Nephron progenitor cell (in vitro differentiated cells): ENCODE measurements around the gene PMP22.
"Not testable (repeated sequence)": the region's sequence is repeated elsewhere in the genome, so short reads cannot be mapped to it uniquely, and the experiment has no call there.

Source experiments
- DNase-seq: peaks from one replicate; pipeline ENCODE4 v3.0.0; 2021
- H3K27ac Mint-ChIP-seq: 2 replicates; pipeline ENCODE4 v1.8.0; 2021; ENCODE audit warnings: mild to moderate bottlenecking, moderate library complexity, mixed read lengths
- H3K27me3 Mint-ChIP-seq: 2 replicates; pipeline ENCODE4 v1.8.0; 2021; ENCODE audit warnings: mild to moderate bottlenecking, low read depth, mixed read lengths; ENCODE audit not compliant: poor library complexity
- H3K36me3 Mint-ChIP-seq: 2 replicates; pipeline ENCODE4 v1.8.0; 2021; ENCODE audit warnings: low read depth, mixed read lengths
- H3K4me1 Mint-ChIP-seq: 2 replicates; pipeline ENCODE4 v1.8.0; 2021; ENCODE audit warnings: mixed read lengths
- H3K4me3 Mint-ChIP-seq: 2 replicates; pipeline ENCODE4 v1.8.0; 2021; ENCODE audit warnings: mild to moderate bottlenecking, moderate library complexity, mixed read lengths
- H3K9me3 Mint-ChIP-seq: 2 replicates; pipeline ENCODE4 v1.8.0; 2021; ENCODE audit warnings: mild to moderate bottlenecking, moderate library complexity, mixed read lengths
- CTCF ChIP-seq: fragments of 200-600 bp; sonication (generic); IDR thresholded peaks from 2 replicates; pipeline ENCODE4 v1.5.0; 2021; ENCODE audit warnings: antibody characterized with exemption

PMP22 gene

GRCh38 chr17:15213381-15214087, 51.6 kb downstream of the PMP22 start:
- DNase-seq: peak; percentile 15
- Mint-ChIP-seq H3K27ac (no peak overlapping the region), H3K9me3 (no peaks in the 10 kb centered on the region), H3K4me3 (no peak overlapping the region), H3K4me1 (no peaks in the 10 kb centered on the region), H3K27me3 (peaks cover 4% of the 10 kb centered on the region), H3K36me3 (no peaks in the 10 kb centered on the region)
- peak; percentile 59 for TF ChIP-seq CTCF

- no peaks in the 10 kb centered on the region for H3K4me1 Mint-ChIP-seq
- no peak overlapping the region for H3K4me3 Mint-ChIP-seq
These were observed 54.9 kb downstream of the PMP22 start for GRCh38 chr17:15210247-15210646.

GRCh38 chr17:15203062-15203461, 62.1 kb downstream of the PMP22 start:
- peaks cover 54% of the 10 kb centered on the region for H3K9me3 Mint-ChIP-seq
- not testable (repeated sequence) for H3K4me1 Mint-ChIP-seq, H3K36me3 Mint-ChIP-seq, H3K27ac Mint-ChIP-seq, H3K4me3 Mint-ChIP-seq, DNase-seq, H3K27me3 Mint-ChIP-seq

More at GRCh38 chr17:15210247-15210646, 54.9 kb downstream of the PMP22 start:
- no peak overlapping the region for H3K27ac Mint-ChIP-seq
- H3K9me3 Mint-ChIP-seq: peaks cover 23% of the 10 kb centered on the region
- TF ChIP-seq CTCF: no peak
- H3K36me3 Mint-ChIP-seq: no peaks in the 10 kb centered on the region
- no peaks in the 10 kb centered on the region for H3K27me3 Mint-ChIP-seq
- no peak for DNase-seq

- H3K27me3 Mint-ChIP-seq, H3K4me1 Mint-ChIP-seq, H3K27ac Mint-ChIP-seq, H3K4me3 Mint-ChIP-seq, H3K36me3 Mint-ChIP-seq, DNase-seq: not testable (repeated sequence)
- H3K9me3 Mint-ChIP-seq: peaks cover 48% of the 10 kb centered on the region
These were observed 64.6 kb downstream of the PMP22 start for GRCh38 chr17:15200574-15200973.

- DNase-seq: no peak
- Mint-ChIP-seq H3K36me3 (peaks cover 5% of the 10 kb centered on the region), H3K27ac (no peak overlapping the region), H3K27me3 (peaks cover 3% of the 10 kb centered on the region), H3K4me1 (no peaks in the 10 kb centered on the region), H3K9me3 (peaks cover 43% of the 10 kb centered on the region), H3K4me3 (no peak overlapping the region)
- no peak for TF ChIP-seq CTCF
These were observed 67.9 kb downstream of the PMP22 start for GRCh38 chr17:15197229-15197628.

GRCh38 chr17:15194859-15195277, 70.3 kb downstream of the PMP22 start:
- Mint-ChIP-seq H3K27ac (no peak overlapping the region), H3K27me3 (peaks cover 7% of the 10 kb centered on the region), H3K36me3 (peaks cover 4% of the 10 kb centered on the region), H3K4me1 (no peaks in the 10 kb centered on the region), H3K9me3 (peaks cover 27% of the 10 kb centered on the region), H3K4me3 (no peak overlapping the region)
- no peak for DNase-seq
- TF ChIP-seq CTCF: no peak

GRCh38 chr17:15185625-15185991, 79.5 kb downstream of the PMP22 start:
- TF ChIP-seq CTCF: no peak
- no peak for DNase-seq
- no peak overlapping the region for H3K4me3 Mint-ChIP-seq

More at GRCh38 chr17:15185625-15185991, 79.5 kb downstream of the PMP22 start:
- Mint-ChIP-seq H3K27me3 (no peaks in the 10 kb centered on the region), H3K9me3 (peaks cover 4% of the 10 kb centered on the region), H3K36me3 (no peaks in the 10 kb centered on the region), H3K27ac (no peak overlapping the region), H3K4me1 (peaks cover 7% of the 10 kb centered on the region)
